RWPE2 (cell line): ENCODE data around the gene PRR5L.

Experiments
- ATAC-seq: fragments of 200-7000 bp; cut with Tn5 transposase; 3 replicates; pipeline ENCODE4 v1.9.1; 2021; ENCODE audit warnings: low read depth
- DNase-seq: peaks from one replicate; pipeline ENCODE4 v3.0.0-alpha.2; 2020; ENCODE audit warnings: low spot score
- H3K27ac ChIP-seq: fragments of 450-650 bp; 2 replicates; pipeline ENCODE4 v1.5.1; 2017; ENCODE audit warnings: mild to moderate bottlenecking; ENCODE audit not compliant: poor library complexity, severe bottlenecking
- H3K27me3 ChIP-seq: fragments of 250-450 bp; sonication (Bioruptor Pico); 2 replicates; pipeline ENCODE4 v1.5.1; 2021; ENCODE audit warnings: mild to moderate bottlenecking, moderate library complexity; ENCODE audit not compliant: insufficient read depth, poor library complexity, severe bottlenecking
- H3K36me3 ChIP-seq: fragments of 250-450 bp; sonication (Bioruptor Pico); 2 replicates; pipeline ENCODE4 v1.5.1; 2020; ENCODE audit warnings: low read depth, mild to moderate bottlenecking, moderate library complexity
- H3K4me1 ChIP-seq: fragments of 250-450 bp; sonication (Bioruptor Pico); 2 replicates; pipeline ENCODE4 v1.5.1; 2021; ENCODE audit warnings: mild to moderate bottlenecking, moderate library complexity; ENCODE audit not compliant: insufficient read depth, poor library complexity, severe bottlenecking
- H3K4me3 ChIP-seq: fragments of 250-450 bp; sonication (Bioruptor Pico); 2 replicates; pipeline ENCODE4 v1.5.1; 2021; ENCODE audit warnings: mild to moderate bottlenecking, moderate library complexity; ENCODE audit not compliant: severe bottlenecking
- H3K9me3 ChIP-seq: fragments of 250-450 bp; sonication (Bioruptor Pico); 2 replicates; pipeline ENCODE4 v1.5.1; 2021; ENCODE audit warnings: mild to moderate bottlenecking, moderate library complexity; ENCODE audit not compliant: severe bottlenecking
- TF ChIP-seq, protein P1 (sequence below): fragments of 450-650 bp; IDR thresholded peaks from one replicate; pipeline ENCODE4 v1.5.1; 2017; ENCODE audit warnings: mild to moderate bottlenecking, moderate library complexity; ENCODE audit not compliant: poor library complexity, severe bottlenecking

Gene PRR5L

DNA sequence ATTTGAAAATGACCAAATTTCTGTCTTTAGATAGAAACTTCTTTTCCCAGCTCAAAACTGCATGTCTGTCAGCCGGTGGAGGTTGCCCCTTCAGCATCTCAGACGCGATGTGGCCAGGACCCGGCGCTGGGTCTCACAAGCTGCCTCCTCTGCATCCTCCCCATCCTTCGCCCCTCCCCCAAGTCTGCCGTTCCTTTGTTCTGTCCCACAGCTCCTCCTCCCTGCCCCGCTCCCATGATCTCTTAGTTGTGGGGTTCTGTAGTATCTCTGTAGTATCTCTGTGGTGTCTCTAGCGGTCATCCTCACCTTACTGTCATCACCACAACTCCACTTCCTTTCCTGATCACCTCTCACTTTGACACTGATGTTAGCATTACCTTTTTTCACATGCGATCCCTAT lies 164.1 kb downstream of the PRR5L start:
- H3K4me1 ChIP-seq = peaks cover 4% of the 10 kb centered on the region
- peaks cover 13% of the 10 kb centered on the region for H3K36me3 ChIP-seq
- TF ChIP-seq, protein P1, sequence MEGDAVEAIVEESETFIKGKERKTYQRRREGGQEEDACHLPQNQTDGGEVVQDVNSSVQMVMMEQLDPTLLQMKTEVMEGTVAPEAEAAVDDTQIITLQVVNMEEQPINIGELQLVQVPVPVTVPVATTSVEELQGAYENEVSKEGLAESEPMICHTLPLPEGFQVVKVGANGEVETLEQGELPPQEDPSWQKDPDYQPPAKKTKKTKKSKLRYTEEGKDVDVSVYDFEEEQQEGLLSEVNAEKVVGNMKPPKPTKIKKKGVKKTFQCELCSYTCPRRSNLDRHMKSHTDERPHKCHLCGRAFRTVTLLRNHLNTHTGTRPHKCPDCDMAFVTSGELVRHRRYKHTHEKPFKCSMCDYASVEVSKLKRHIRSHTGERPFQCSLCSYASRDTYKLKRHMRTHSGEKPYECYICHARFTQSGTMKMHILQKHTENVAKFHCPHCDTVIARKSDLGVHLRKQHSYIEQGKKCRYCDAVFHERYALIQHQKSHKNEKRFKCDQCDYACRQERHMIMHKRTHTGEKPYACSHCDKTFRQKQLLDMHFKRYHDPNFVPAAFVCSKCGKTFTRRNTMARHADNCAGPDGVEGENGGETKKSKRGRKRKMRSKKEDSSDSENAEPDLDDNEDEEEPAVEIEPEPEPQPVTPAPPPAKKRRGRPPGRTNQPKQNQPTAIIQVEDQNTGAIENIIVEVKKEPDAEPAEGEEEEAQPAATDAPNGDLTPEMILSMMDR = no peak
- H3K4me3 ChIP-seq = no peak overlapping the region
- no peak for DNase-seq
- ATAC-seq = no peak
- no peaks in the 10 kb centered on the region for H3K9me3 ChIP-seq
- H3K27me3 ChIP-seq = no peaks in the 10 kb centered on the region
- no peak overlapping the region for H3K27ac ChIP-seq

DNA sequence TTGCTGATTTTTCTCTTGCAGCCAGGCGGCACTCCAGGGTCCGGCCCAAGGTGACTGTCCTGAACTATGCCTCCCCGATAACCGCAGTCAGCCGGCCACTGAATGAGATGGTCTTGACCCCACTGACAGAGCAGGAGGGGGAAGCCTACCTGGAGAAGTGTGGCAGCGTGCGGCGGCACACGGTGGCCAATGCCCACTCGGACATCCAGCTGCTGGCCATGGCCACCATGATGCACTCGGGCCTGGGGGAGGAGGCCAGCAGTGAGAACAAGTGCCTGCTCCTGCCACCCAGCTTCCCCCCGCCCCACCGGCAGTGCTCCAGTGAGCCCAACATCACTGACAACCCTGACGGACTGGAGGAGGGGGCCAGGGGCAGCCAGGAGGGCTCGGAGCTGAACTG lies 166.2 kb downstream of the PRR5L start:
- ATAC-seq = no peak
- H3K9me3 ChIP-seq = no peaks in the 10 kb centered on the region
- no peaks in the 10 kb centered on the region for H3K4me1 ChIP-seq
- DNase-seq = no peak
- H3K27ac ChIP-seq = no peak overlapping the region
- no peaks in the 10 kb centered on the region; the same call in none of the 2 replicates for H3K36me3 ChIP-seq
- H3K4me3 ChIP-seq = no peak overlapping the region
- H3K27me3 ChIP-seq = no peaks in the 10 kb centered on the region
- TF ChIP-seq, protein P1 = no peak

DNA sequence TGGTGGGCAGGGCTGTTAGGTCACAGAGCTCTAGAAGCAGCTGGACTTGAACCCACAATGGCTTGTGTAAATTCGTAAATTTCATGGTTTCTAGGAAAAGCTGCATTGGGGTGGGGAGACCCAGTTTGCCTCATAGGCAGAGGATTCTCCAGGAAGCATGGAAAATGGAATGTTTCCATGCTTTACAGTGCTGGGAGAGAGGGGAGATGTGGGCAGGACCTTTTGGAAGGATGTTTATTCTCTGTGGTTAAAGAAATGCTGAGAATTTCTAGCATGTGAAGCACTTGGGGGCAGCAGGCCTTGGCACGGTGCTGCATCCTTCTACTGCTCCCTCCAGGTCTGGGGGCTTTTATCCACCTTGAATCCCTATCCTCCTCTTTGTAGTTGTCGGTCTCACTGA lies 167.7 kb downstream of the PRR5L start:
- Histone ChIP-seq H3K4me1 (no peaks in the 10 kb centered on the region), H3K27me3 (no peaks in the 10 kb centered on the region), H3K4me3 (no peak overlapping the region), H3K36me3 (no peaks in the 10 kb centered on the region), H3K27ac (no peak overlapping the region), H3K9me3 (no peaks in the 10 kb centered on the region)
- DNase-seq = no peak
- TF ChIP-seq, protein P1 = no peak
- ATAC-seq = no peak

DNA sequence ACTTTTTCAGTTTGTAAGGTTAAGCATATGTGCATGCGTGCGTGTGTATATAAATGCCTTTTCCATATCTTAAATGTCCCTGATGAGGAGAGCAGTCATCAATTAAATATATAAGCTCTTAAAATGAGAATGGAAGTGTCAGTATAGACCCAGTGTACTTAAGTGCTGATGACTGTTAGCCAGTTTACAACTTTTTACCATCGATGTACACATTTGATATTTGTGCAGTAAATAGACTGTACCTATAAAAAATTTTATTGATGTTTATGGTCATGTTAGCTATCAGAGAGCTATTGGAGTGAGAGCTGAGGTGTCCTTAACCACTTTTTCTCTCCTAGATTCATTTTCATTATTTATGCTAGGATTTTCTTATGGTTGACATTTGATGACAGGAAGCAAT lies 168.6 kb downstream of the PRR5L start:
- H3K27ac ChIP-seq = no peak overlapping the region
- TF ChIP-seq, protein P1 = no peak
- no peaks in the 10 kb centered on the region for H3K4me1 ChIP-seq
- H3K9me3 ChIP-seq = no peaks in the 10 kb centered on the region
- no peaks in the 10 kb centered on the region for H3K36me3 ChIP-seq
- DNase-seq = no peak
- no peak overlapping the region for H3K4me3 ChIP-seq
- no peak for ATAC-seq
- H3K27me3 ChIP-seq = no peaks in the 10 kb centered on the region

DNA sequence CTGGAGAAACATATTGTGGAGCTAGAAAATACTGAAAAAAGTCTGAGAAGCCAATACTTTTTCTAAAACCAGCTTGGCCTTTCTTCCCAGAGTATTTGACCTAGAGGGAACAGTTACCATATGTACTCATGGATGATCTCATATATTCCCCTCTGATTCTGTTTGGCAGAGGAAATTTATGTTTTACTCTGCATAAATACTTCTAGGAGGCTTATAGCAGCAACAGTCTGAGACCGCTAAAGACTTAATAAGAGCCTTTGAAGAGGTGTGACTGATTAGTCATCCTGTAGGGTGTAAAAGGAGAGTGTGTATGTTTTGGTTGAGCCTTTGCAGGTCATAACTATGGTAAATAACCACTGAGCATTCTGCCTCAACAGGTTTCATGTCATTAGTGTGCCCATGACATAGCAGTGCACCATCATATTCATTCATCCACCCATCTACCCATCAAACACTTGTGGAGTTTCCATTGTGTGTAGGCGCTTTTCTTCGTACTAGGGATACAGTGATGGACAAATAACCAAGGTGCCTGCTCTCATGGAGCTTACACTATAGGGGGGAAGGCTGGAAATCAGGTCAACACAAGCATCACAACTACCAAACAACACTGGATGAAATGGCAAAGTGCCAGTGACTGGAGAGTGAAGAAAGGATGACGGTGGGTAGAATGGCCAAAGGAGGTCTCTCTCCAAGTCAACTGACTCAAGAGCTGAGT lies 169.5 kb downstream of the PRR5L start:
- Histone ChIP-seq H3K9me3 (no peaks in the 10 kb centered on the region), H3K36me3 (no peaks in the 10 kb centered on the region), H3K4me3 (no peak overlapping the region), H3K27ac (no peak overlapping the region), H3K27me3 (no peaks in the 10 kb centered on the region), H3K4me1 (no peaks in the 10 kb centered on the region)
- TF ChIP-seq, protein P1 = no peak
- DNase-seq = no peak
- ATAC-seq = no peak
